AG09319 (cell line): ENCODE results near the gene MS4A4A.

Source experiments
- DNase-seq: peaks from one replicate; pipeline ENCODE4 v3.0.0-alpha.2; 2010; ENCODE audit warnings: low read depth; ENCODE audit errors: extremely low read depth
- TF ChIP-seq, protein P1 (sequence below): IDR thresholded peaks from 2 replicates; pipeline ENCODE4 v1.5.1; 2011; ENCODE audit warnings: low read depth, mild to moderate bottlenecking, inconsistent platforms, low read length, moderate library complexity

MS4A4A gene

DNA sequence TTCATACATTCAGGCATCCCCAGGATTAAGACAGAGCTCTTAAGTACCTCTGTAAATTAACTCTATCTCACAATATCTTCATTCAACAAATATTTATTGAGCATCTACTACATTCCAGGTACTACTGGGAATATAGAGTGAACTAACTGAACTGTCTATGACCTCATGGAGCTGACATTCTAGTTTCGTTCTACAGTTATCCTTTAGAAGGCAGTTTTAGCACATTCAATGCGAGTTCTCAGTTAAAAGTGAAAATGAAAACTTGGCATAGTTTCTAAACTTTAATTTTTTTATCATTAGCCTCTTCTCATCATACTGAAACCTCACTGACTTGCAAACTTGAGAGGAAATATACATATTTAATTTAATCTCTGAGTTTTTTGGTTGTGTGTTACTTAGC is 35.9 kb downstream of the MS4A4A start:
- DNase-seq = no peak
- TF ChIP-seq, protein P1, sequence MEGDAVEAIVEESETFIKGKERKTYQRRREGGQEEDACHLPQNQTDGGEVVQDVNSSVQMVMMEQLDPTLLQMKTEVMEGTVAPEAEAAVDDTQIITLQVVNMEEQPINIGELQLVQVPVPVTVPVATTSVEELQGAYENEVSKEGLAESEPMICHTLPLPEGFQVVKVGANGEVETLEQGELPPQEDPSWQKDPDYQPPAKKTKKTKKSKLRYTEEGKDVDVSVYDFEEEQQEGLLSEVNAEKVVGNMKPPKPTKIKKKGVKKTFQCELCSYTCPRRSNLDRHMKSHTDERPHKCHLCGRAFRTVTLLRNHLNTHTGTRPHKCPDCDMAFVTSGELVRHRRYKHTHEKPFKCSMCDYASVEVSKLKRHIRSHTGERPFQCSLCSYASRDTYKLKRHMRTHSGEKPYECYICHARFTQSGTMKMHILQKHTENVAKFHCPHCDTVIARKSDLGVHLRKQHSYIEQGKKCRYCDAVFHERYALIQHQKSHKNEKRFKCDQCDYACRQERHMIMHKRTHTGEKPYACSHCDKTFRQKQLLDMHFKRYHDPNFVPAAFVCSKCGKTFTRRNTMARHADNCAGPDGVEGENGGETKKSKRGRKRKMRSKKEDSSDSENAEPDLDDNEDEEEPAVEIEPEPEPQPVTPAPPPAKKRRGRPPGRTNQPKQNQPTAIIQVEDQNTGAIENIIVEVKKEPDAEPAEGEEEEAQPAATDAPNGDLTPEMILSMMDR = no peak

DNA sequence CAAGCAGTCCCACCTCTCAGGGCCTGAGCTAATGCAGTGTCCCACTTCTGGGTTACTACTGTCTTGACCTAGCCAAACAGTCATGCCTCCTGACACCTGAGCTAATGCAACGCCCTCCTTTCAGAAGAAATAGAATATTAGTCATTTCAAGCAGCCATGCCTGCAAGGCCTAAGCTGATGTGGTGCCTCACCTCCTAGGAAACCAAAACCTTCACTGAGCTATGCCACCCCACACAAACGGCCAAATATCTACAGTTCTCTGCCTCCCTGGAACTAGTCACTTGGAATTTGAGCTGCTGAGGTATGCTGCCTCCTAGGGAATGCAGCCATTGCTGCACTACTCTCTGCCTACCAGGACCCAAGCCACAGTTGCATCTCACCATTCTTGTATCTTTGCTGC is 38.3 kb downstream of the MS4A4A start:
- TF ChIP-seq, protein P1 = no peak
- no peak for DNase-seq

DNA sequence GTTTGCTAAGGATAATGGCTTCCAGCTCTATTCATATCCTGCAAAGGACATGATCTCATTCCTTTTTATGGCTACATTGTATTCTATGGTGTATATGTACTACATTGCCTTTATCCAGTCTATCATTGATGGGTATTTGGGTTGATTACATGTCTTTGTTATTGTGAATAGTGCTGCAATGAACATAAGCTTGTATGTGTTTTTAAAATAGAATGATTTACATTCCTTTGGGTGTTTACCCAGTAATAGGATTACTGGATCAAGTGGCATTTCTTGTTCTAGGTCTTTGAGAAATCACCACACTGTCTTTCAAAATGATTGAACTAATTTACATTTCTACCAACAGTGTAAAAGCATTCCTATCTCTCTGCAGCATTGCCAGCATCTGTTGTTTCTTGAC is 40.6 kb downstream of the MS4A4A start:
- DNase-seq = no peak
- TF ChIP-seq, protein P1 = no peak

DNA sequence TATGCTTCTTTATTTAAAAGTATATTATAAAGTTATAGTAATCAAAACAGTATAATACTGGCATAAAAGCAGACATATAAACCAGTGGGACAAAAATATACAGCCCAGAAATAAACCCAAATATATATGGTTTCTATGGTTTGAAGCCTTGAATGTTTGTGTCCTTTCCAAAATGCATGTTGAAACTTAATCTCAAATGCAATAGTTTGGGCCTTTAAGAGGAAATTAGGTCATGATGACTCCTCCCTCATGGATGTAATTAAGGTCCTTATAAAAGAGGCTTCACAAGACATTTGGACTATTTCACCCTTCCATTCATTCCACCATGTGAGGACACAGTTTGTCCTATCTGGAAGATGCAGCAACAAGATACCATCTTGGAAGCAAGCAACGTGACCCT is 46.5 kb downstream of the MS4A4A start, which contains the start of gene MS4A6E:
TSS of gene MS4A6E (plus strand) at position 301 of the 400 bp plus-strand sequence. CDS start 7,641 bp downstream, outside the sequence.
- TF ChIP-seq, protein P1 = no peak

DNA sequence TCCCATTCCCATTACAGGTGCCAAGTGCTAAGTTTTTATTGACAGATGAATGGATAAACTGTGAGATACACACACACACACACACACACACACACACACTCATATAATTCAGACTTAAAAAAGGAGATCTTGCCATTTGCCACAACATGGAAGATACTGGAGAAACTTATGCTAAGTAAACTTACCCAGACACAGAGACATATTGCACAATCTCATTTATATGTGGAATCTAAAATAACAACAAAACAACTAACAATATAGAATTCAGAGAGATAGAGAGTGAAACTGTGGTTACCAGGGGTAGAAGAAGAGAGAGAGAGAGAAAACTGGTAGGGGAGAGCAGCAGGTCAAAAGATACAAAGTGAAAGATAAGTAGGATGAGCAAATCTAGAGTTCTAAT is 48.0 kb downstream of the MS4A4A start:
- no peak for DNase-seq
- TF ChIP-seq, protein P1 = no peak

More for the DNA sequence above, 46.5 kb downstream of the MS4A4A start, which contains the start of gene MS4A6E:
- DNase-seq = no peak

DNA sequence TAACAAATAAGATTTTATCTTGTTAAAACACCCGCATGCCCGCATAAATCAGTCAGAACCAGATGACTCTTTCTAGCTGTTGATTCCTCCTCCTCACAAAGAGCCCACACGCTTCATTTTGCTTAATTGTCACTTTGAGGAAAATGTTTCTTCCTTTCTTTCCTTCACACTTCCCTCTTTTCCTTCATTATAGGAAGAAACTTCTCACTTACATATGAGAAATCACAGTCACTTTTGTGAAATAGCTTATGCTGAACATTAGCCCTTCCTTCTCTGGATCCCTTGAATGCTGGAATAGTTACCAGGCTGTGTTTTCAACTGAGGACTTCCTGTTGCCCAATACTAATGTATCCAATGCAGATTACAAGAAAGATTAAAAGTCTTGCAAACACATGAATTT is 52.4 kb downstream of the MS4A4A start:
- TF ChIP-seq, protein P1 = no peak
- no peak for DNase-seq

DNA sequence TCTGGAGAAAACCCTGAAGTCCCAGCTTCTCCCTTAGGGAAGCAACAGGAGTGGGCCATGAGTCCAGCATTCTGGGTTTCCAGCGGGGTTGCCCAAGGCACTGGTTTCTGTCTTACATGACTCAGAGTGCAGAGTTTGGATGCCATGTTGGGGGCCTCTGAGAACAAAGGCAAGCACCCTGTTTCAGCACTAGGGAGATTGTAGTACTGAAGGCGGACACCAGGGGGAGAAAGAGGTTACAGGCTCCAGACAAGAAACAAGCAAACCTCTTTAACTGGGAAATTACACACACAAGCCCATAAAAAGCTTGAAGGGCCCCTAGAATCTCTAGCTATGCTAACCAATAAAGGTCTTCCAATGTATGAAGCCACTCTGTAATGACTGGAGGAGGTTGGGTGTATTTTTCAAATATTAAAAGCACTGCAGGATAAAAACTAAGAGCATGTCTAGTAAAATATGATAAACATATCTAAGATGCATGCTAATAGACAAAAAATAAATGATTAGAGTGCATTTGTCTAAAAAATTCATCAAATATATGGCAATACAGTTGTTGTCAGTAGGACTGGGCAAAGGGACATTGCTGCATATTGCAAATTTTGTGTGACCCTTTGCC is 53.6 kb downstream of the MS4A4A start:
- DNase-seq = no peak
- TF ChIP-seq, protein P1 = peak; percentile 54
